Measurements from ENCODE around the gene SBK1. TPM values are rescaled to one million over a fixed set of nuclear protein-coding genes. Genes with fewer than 3 reads are reported as not detected.
A peak's percentile ranks its signal among the peaks of the same experiment; 100 is the strongest.

The SBK1 gene
- total and polyA plus RNA-seq, 10 donors, result 0.30 to 2.8 (median 1.7) TPM

- Histone ChIP-seq H3K27me3 (replicated peaks in 1 of 7) (peaks cover 0 to 48% (median 13%) of the 10 kb centered on the region in 7 donors), H3K36me3 (no peaks in the 10 kb centered on the region), H3K4me1 (peaks cover 0 to 23% (median 8%) of the 10 kb centered on the region in 6 donors), H3K9me3 (peaks cover 0 to 9% (median 0%) of the 10 kb centered on the region in 8 donors), H3K4me3 (peak overlapping the region in 2 of 8 donors; percentile 28 to 54), H3K27ac (no peak overlapping the region)
- intact Hi-C loops (cut with DNase I; ENCODE audit: low total_unique reads), result no loop called here
- 72 to 92% (median 77%) methylated on average over 7 of the region's 7 CpGs for WGBS, 5 donors
- TF ChIP-seq POLR2AphosphoS5 (IDR thresholded peaks at IDR 0.05), result no peak
- TF ChIP-seq POLR2A (IDR thresholded peaks at IDR 0.05), result no peak
- no peak for TF ChIP-seq CTCF (IDR thresholded peaks at IDR 0.05 in 8 of 11, conservative IDR thresholded peaks at IDR 0.05 in 3 of 11)
- no peak for DNase-seq
These were observed 32.6 kb upstream of the SBK1 start for GRCh38 chr16:28259781-28260150.

GRCh38 chr16:28260193-28260592 is 32.1 kb upstream of the SBK1 start:
- peaks cover 0 to 9% (median 0%) of the 10 kb centered on the region in 8 donors for H3K9me3 ChIP-seq
- H3K4me1 ChIP-seq, result peaks cover 0 to 26% (median 8%) of the 10 kb centered on the region in 6 donors
- no peak overlapping the region for H3K4me3 ChIP-seq
- no peaks in the 10 kb centered on the region for H3K36me3 ChIP-seq
- H3K27me3 ChIP-seq (replicated peaks in 1 of 7), result peaks cover 0 to 52% (median 13%) of the 10 kb centered on the region in 7 donors
- 78 to 100% (median 79%) methylated on average over 1 of the region's 1 CpG; no CpG with 5 or more reads in 1 of the 5 donors for WGBS, 5 donors
- DNase-seq, result no peak
- no peak for TF ChIP-seq POLR2AphosphoS5 (IDR thresholded peaks at IDR 0.05)
- TF ChIP-seq POLR2A (IDR thresholded peaks at IDR 0.05), result no peak
- no peak for TF ChIP-seq CTCF (IDR thresholded peaks at IDR 0.05 in 8 of 11, conservative IDR thresholded peaks at IDR 0.05 in 3 of 11)
- no peak overlapping the region for H3K27ac ChIP-seq
- intact Hi-C loops (cut with DNase I; ENCODE audit: low total_unique reads), result no loop called here

GRCh38 chr16:28261942-28262341 is 30.4 kb upstream of the SBK1 start:
- intact Hi-C loops (cut with DNase I; ENCODE audit: low total_unique reads), result no loop called here
- TF ChIP-seq POLR2AphosphoS5 (IDR thresholded peaks at IDR 0.05) (no peak), POLR2A (IDR thresholded peaks at IDR 0.05) (no peak), CTCF (IDR thresholded peaks at IDR 0.05 in 8 of 11, conservative IDR thresholded peaks at IDR 0.05 in 3 of 11) (no peak)
- WGBS, 5 donors, result 56 to 79% (median 75%) methylated on average over 4 of the region's 4 CpGs
- no peak overlapping the region for H3K4me3 ChIP-seq
- H3K9me3 ChIP-seq, result peaks cover 0 to 9% (median 0%) of the 10 kb centered on the region in 8 donors
- peaks cover 0 to 26% (median 8%) of the 10 kb centered on the region in 6 donors for H3K4me1 ChIP-seq
- no peak overlapping the region for H3K27ac ChIP-seq
- peaks cover 0 to 56% (median 13%) of the 10 kb centered on the region in 7 donors for H3K27me3 ChIP-seq (replicated peaks in 1 of 7)
- no peaks in the 10 kb centered on the region for H3K36me3 ChIP-seq
- no peak for DNase-seq

GRCh38 chr16:28263305-28263704 is 29.0 kb upstream of the SBK1 start:
- Histone ChIP-seq H3K36me3 (no peaks in the 10 kb centered on the region), H3K4me1 (peaks cover 0 to 21% (median 7%) of the 10 kb centered on the region in 6 donors), H3K9me3 (peaks cover 0 to 9% (median 0%) of the 10 kb centered on the region in 8 donors), H3K4me3 (no peak overlapping the region), H3K27ac (no peak overlapping the region), H3K27me3 (replicated peaks in 1 of 7) (peaks cover 0 to 62% (median 11%) of the 10 kb centered on the region in 7 donors)
- intact Hi-C loops (cut with DNase I; ENCODE audit: low total_unique reads), result no loop called here
- TF ChIP-seq POLR2A (IDR thresholded peaks at IDR 0.05) (no peak), POLR2AphosphoS5 (IDR thresholded peaks at IDR 0.05) (no peak), CTCF (IDR thresholded peaks at IDR 0.05 in 8 of 11, conservative IDR thresholded peaks at IDR 0.05 in 3 of 11) (no peak)
- no peak for DNase-seq
- 58 to 74% (median 65%) methylated on average over 6 to 7 of the region's 7 CpGs for WGBS, 5 donors

Data from spleen (tissue), 11 donors.